Measurements from ENCODE around the gene WWOX. TPM values are rescaled to one million over a fixed set of nuclear protein-coding genes. Genes with fewer than 3 reads are reported as not detected.
"Not testable (repeated sequence)": the region's sequence is repeated elsewhere in the genome, so short reads cannot be mapped to it uniquely, and the experiment has no call there.

WWOX gene
- total and polyA plus RNA-seq, 2 donors (not counting 1 experiment from before 2014, with no cell fraction given), result 10.5 to 42.3 TPM

GRCh38 chr16:78050734-78051400, 48.6 kb upstream of the WWOX start:
- WGBS (ENCODE audit: insufficient coverage), result no CpG with 5 or more reads among the region's 2 CpGs
- Histone ChIP-seq H3K9ac (ENCODE audit: low read length) (no peak overlapping the region), H3K9me3 (ENCODE audit: control extremely low read depth in 1 of 3, control insufficient read depth in 2 of 3, insufficient read depth in 1 of 3, low read length in 2 of 3) (no peaks in the 10 kb centered on the region), H3K4me3 (ENCODE audit: control extremely low read depth in 1 of 5, extremely low read depth in 1 of 5, insufficient read depth in 1 of 5, low read depth in 2 of 5, low read length in 4 of 5) (no peak overlapping the region), H3K27ac (ENCODE audit: low read length in 2 of 2) (no peak overlapping the region), H4K20me1 (ENCODE audit: control insufficient read depth, insufficient read depth, low read length, poor library complexity, severe bottlenecking) (no peaks in the 10 kb centered on the region), H3K4me1 (ENCODE audit: control insufficient read depth in 2 of 2, insufficient read depth in 2 of 2, low read length in 2 of 2) (no peaks in the 10 kb centered on the region), H3K4me2 (replicated peaks; ENCODE audit: low read depth, low read length, poor library complexity, severe bottlenecking) (no peak overlapping the region), H3K36me3 (replicated peaks in 1 of 2; ENCODE audit: control extremely low read depth in 1 of 2, control insufficient read depth in 1 of 2, extremely low read depth in 1 of 2, insufficient read depth in 2 of 2, low read length in 1 of 2) (no peaks in the 10 kb centered on the region), H2AFZ (ENCODE audit: insufficient read depth, low read depth, low read length, poor library complexity, severe bottlenecking) (no peak overlapping the region), H3K27me3 (replicated peaks in 1 of 4; ENCODE audit: control extremely low read depth in 1 of 4, control insufficient read depth in 3 of 4, insufficient read depth in 4 of 4, low read length in 3 of 4) (peaks cover 0 to 7% (median 0%) of the 10 kb centered on the region in 4 experiments), H3K79me2 (ENCODE audit: control insufficient read depth, insufficient read depth, low read length) (no peaks in the 10 kb centered on the region)
- ATAC-seq (ENCODE audit: low read depth) (no peak), DNase-seq (no peak)
- TF ChIP-seq CTCF (IDR thresholded peaks at IDR 0.05) (no peak), EZH2 (IDR thresholded peaks at IDR 0.05; ENCODE audit: borderline replicate concordance, insufficient read depth, low read depth, low read length, poor library complexity, severe bottlenecking) (no peak)
- Mint-ChIP-seq H3K9me3 (ENCODE audit: insufficient read depth) (no peaks in the 10 kb centered on the region), H3K4me3 (no peak overlapping the region), H3K27ac (no peak overlapping the region), H3K4me1 (no peaks in the 10 kb centered on the region), H3K27me3 (peaks cover 23% of the 10 kb centered on the region)
- ChIA-PET POLR2A (no interaction called here), CTCF (interaction anchor here (1.0 kb wide), 1 partner anchor 13 kb away, joined by 3 read pairs; no protein-coding TSS in a partner anchor)
- intact Hi-C loops (cut with micrococcal nuclease), result no loop called here

GRCh38 chr16:78057803-78058564, 41.5 kb upstream of the WWOX start:
- Histone ChIP-seq H3K9ac (ENCODE audit: low read length) (no peak overlapping the region), H3K9me3 (ENCODE audit: control extremely low read depth in 1 of 3, control insufficient read depth in 2 of 3, insufficient read depth in 1 of 3, low read length in 2 of 3) (no peaks in the 10 kb centered on the region), H3K27ac (ENCODE audit: low read length in 2 of 2) (no peak overlapping the region), H3K79me2 (ENCODE audit: control insufficient read depth, insufficient read depth, low read length) (no peaks in the 10 kb centered on the region), H3K4me2 (replicated peaks; ENCODE audit: low read depth, low read length, poor library complexity, severe bottlenecking) (no peak overlapping the region), H4K20me1 (ENCODE audit: control insufficient read depth, insufficient read depth, low read length, poor library complexity, severe bottlenecking) (no peaks in the 10 kb centered on the region), H2AFZ (ENCODE audit: insufficient read depth, low read depth, low read length, poor library complexity, severe bottlenecking) (no peak overlapping the region), H3K27me3 (replicated peaks in 1 of 4; ENCODE audit: control extremely low read depth in 1 of 4, control insufficient read depth in 3 of 4, insufficient read depth in 4 of 4, low read length in 3 of 4) (no peaks in the 10 kb centered on the region), H3K36me3 (replicated peaks in 1 of 2; ENCODE audit: control extremely low read depth in 1 of 2, control insufficient read depth in 1 of 2, extremely low read depth in 1 of 2, insufficient read depth in 2 of 2, low read length in 1 of 2) (no peaks in the 10 kb centered on the region), H3K4me3 (ENCODE audit: control extremely low read depth in 1 of 5, extremely low read depth in 1 of 5, insufficient read depth in 1 of 5, low read depth in 2 of 5, low read length in 4 of 5) (no peak overlapping the region), H3K4me1 (ENCODE audit: control insufficient read depth in 2 of 2, insufficient read depth in 2 of 2, low read length in 2 of 2) (no peaks in the 10 kb centered on the region)
- H3K4me1 Mint-ChIP-seq, result no peaks in the 10 kb centered on the region
- WGBS (ENCODE audit: insufficient coverage), result 82% methylated on average over 8 of the region's 9 CpGs
- ATAC-seq (ENCODE audit: low read depth) (no peak), DNase-seq (no peak)
- H3K27me3 Mint-ChIP-seq, result peaks cover 4% of the 10 kb centered on the region
- H3K9me3 Mint-ChIP-seq (ENCODE audit: insufficient read depth), result no peaks in the 10 kb centered on the region
- H3K4me3 Mint-ChIP-seq, result no peak overlapping the region
- no peak overlapping the region for H3K27ac Mint-ChIP-seq
- CTCF ChIA-PET, result no interaction called here
- POLR2A ChIA-PET, result no interaction called here
- intact Hi-C loops (cut with micrococcal nuclease), result no loop called here
- TF ChIP-seq EZH2 (IDR thresholded peaks at IDR 0.05; ENCODE audit: borderline replicate concordance, insufficient read depth, low read depth, low read length, poor library complexity, severe bottlenecking), result no peak
- no peak for TF ChIP-seq CTCF (IDR thresholded peaks at IDR 0.05)

- H4K20me1 ChIP-seq (ENCODE audit: control insufficient read depth, insufficient read depth, low read length, poor library complexity, severe bottlenecking); H3K4me2 ChIP-seq (replicated peaks; ENCODE audit: low read depth, low read length, poor library complexity, severe bottlenecking); H3K27me3 Mint-ChIP-seq; H3K4me3 ChIP-seq (ENCODE audit: control extremely low read depth in 1 of 5, extremely low read depth in 1 of 5, insufficient read depth in 1 of 5, low read depth in 2 of 5, low read length in 4 of 5); H3K4me3 Mint-ChIP-seq; ATAC-seq (ENCODE audit: low read depth); H3K9me3 Mint-ChIP-seq (ENCODE audit: insufficient read depth); H3K27me3 ChIP-seq (replicated peaks in 1 of 4; ENCODE audit: control extremely low read depth in 1 of 4, control insufficient read depth in 3 of 4, insufficient read depth in 4 of 4, low read length in 3 of 4); H3K79me2 ChIP-seq (ENCODE audit: control insufficient read depth, insufficient read depth, low read length); H3K4me1 Mint-ChIP-seq; DNase-seq; H3K36me3 ChIP-seq (replicated peaks in 1 of 2; ENCODE audit: control extremely low read depth in 1 of 2, control insufficient read depth in 1 of 2, extremely low read depth in 1 of 2, insufficient read depth in 2 of 2, low read length in 1 of 2); H3K9me3 ChIP-seq (ENCODE audit: control extremely low read depth in 1 of 3, control insufficient read depth in 2 of 3, insufficient read depth in 1 of 3, low read length in 2 of 3); POLR2A ChIA-PET; H3K4me1 ChIP-seq (ENCODE audit: control insufficient read depth in 2 of 2, insufficient read depth in 2 of 2, low read length in 2 of 2); H3K27ac Mint-ChIP-seq; H3K9ac ChIP-seq (ENCODE audit: low read length); H3K27ac ChIP-seq (ENCODE audit: low read length in 2 of 2); H2AFZ ChIP-seq (ENCODE audit: insufficient read depth, low read depth, low read length, poor library complexity, severe bottlenecking); intact Hi-C loops (cut with micrococcal nuclease): not testable (repeated sequence)
- 85% methylated on average over 24 of the region's 25 CpGs for WGBS (ENCODE audit: insufficient coverage)
- CTCF ChIA-PET, result interaction anchor here (1.2 kb wide), 1 partner anchor 10 kb away, joined by 3 read pairs; no protein-coding TSS in a partner anchor
Measured at GRCh38 chr16:78059806-78060205, 39.6 kb upstream of the WWOX start.
